WERI-Rb-1 (cell line): ENCODE results near the gene IGF2R.

ENCODE experiments used
- DNase-seq: peaks from one replicate; pipeline ENCODE4 v3.0.0-alpha.2; 2020
- H3K27ac ChIP-seq: fragments of 250-450 bp; sonication (Bioruptor Pico); 2 replicates; pipeline ENCODE4 v1.5.1; 2020; ENCODE audit warnings: mild to moderate bottlenecking, moderate library complexity
- H3K27me3 ChIP-seq: fragments of 250-450 bp; sonication (Bioruptor Pico); 2 replicates; pipeline ENCODE4 v1.5.1; 2021; ENCODE audit warnings: mild to moderate bottlenecking, low read depth, moderate library complexity; ENCODE audit not compliant: insufficient read depth, severe bottlenecking
- H3K36me3 ChIP-seq: fragments of 250-450 bp; sonication (Bioruptor Pico); 2 replicates; pipeline ENCODE4 v1.5.1; 2020; ENCODE audit warnings: mild to moderate bottlenecking, moderate library complexity
- H3K4me3 ChIP-seq: 2 replicates; pipeline ENCODE4 v1.5.1; 2011; ENCODE audit warnings: low read depth, mild to moderate bottlenecking, control low read depth, low read length
- H3K9me3 ChIP-seq: fragments of 250-450 bp; sonication (Bioruptor Pico); 2 replicates; pipeline ENCODE4 v1.5.1; 2021; ENCODE audit warnings: mild to moderate bottlenecking, moderate library complexity; ENCODE audit not compliant: severe bottlenecking
- TF ChIP-seq, protein P1 (sequence below): IDR thresholded peaks from 2 replicates; pipeline ENCODE4 v1.5.1; 2011; ENCODE audit warnings: low read depth, mild to moderate bottlenecking, control low read depth, inconsistent platforms, low read length

IGF2R gene

DNA sequence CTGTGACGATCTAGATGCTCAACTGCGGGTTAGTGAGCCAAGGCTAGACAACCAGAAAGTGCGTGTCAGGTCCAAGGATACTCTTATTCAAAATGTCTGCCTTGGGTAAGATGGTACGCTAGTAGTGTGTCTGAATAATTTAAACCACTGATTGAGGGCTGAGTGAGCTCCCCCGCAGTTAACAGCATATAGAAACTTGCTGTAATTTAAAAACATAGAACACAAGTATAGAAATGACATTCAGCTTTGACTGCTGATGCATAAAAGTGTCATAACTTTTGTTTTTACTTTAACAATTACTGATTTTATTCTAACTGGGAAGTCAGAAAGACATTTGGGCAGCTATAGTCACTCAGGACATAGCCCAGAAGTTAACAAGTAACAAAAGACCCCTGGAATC is 107.1 kb downstream of the IGF2R start:
- Histone ChIP-seq H3K9me3 (no peaks in the 10 kb centered on the region), H3K27me3 (no peaks in the 10 kb centered on the region), H3K27ac (no peak overlapping the region), H3K4me3 (no peak overlapping the region), H3K36me3 (peaks cover 66% of the 10 kb centered on the region)
- no peak for DNase-seq
- TF ChIP-seq, protein P1, sequence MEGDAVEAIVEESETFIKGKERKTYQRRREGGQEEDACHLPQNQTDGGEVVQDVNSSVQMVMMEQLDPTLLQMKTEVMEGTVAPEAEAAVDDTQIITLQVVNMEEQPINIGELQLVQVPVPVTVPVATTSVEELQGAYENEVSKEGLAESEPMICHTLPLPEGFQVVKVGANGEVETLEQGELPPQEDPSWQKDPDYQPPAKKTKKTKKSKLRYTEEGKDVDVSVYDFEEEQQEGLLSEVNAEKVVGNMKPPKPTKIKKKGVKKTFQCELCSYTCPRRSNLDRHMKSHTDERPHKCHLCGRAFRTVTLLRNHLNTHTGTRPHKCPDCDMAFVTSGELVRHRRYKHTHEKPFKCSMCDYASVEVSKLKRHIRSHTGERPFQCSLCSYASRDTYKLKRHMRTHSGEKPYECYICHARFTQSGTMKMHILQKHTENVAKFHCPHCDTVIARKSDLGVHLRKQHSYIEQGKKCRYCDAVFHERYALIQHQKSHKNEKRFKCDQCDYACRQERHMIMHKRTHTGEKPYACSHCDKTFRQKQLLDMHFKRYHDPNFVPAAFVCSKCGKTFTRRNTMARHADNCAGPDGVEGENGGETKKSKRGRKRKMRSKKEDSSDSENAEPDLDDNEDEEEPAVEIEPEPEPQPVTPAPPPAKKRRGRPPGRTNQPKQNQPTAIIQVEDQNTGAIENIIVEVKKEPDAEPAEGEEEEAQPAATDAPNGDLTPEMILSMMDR, result no peak

- Histone ChIP-seq H3K4me3 (no peak overlapping the region), H3K27me3 (no peaks in the 10 kb centered on the region), H3K9me3 (no peaks in the 10 kb centered on the region), H3K36me3 (peaks cover 64% of the 10 kb centered on the region), H3K27ac (no peak overlapping the region)
- TF ChIP-seq, protein P1, result no peak
- no peak for DNase-seq
Measured at GRCh38 chr6:160077024-160077423, 108.1 kb downstream of the IGF2R start.

DNA sequence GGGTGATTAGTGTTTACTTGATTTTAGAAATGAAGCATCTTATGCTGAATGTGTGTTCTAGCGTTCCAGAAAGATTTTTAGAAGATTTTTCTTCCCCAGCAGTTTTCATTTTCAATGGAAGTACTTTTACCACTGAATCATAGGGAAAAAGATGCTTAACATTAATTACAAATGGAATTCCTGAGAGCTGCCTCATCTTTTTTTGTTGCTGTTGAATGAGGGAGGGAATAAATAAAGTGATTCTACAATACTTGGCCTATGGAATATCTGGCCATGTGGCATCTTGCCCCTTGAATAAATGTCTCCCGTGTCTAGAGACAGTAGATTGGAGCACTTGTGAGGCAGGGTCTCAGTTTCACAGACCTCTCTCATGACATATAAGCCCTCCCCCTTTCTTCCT is 108.6 kb downstream of the IGF2R start:
- Histone ChIP-seq H3K36me3 (peaks cover 64% of the 10 kb centered on the region), H3K9me3 (no peaks in the 10 kb centered on the region), H3K27me3 (no peaks in the 10 kb centered on the region), H3K27ac (no peak overlapping the region), H3K4me3 (no peak overlapping the region)
- DNase-seq, result no peak
- TF ChIP-seq, protein P1, result no peak

DNA sequence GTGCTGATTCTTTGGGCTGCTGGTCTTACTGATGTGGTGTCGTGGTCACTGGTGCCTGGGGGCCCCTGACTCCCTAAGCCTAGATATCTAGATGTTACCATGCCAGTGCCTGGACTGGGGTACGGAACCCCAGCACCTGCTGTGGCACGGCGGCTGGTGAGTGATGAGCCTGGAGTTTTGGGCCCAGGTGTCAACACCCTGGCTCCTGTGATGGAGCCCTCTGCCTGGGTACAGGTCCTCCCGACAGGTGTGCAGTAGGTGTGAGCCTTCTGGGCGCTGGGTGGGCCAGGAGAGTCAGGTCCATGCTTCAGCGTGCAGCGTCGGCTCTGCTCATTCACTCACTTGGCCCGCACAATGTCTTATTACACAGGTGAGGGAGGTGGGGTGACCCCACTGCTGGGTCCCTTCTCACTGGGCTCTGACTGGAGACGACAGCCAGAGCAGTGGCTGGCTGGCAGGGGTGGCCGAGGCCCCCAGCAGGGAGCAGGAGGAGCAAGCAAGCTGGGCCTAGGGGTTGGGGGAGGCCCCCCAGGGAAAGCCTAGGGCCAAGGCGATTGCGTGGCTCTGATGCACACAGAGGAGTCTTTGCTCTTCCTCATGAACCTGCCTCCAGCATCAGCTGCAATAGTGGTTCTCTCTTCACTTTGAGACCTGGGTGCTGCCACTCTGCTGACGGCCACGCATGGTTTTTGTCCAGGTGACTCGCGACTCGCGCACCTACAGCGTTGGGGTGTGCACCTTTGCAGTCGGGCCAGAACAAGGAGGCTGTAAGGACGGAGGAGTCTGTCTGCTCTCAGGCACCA is 110.2 kb downstream of the IGF2R start:
- TF ChIP-seq, protein P1, result no peak
- Histone ChIP-seq H3K27me3 (no peaks in the 10 kb centered on the region), H3K9me3 (no peaks in the 10 kb centered on the region), H3K4me3 (no peak overlapping the region), H3K36me3 (peaks cover 56% of the 10 kb centered on the region), H3K27ac (no peak overlapping the region)
- no peak for DNase-seq

DNA sequence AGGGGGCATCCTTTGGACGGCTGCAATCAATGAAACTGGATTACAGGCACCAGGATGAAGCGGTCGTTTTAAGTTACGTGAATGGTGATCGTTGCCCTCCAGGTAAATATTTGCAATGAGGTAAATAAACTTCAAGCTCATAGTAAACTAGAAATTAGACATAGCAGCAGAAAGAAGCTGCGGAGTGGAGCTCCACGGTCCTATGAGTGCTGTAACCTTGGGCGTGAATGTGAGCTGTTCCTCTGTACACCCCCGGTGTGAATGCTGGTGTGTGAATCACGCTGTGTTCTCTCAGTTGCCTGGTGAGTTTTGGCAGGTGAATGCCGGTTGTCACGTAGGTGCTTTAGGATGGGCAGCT is 110.8 kb downstream of the IGF2R start:
- TF ChIP-seq, protein P1, result no peak
- Histone ChIP-seq H3K4me3 (no peak overlapping the region), H3K27me3 (no peaks in the 10 kb centered on the region), H3K36me3 (peaks cover 55% of the 10 kb centered on the region), H3K9me3 (no peaks in the 10 kb centered on the region), H3K27ac (no peak overlapping the region)
- DNase-seq, result no peak

DNA sequence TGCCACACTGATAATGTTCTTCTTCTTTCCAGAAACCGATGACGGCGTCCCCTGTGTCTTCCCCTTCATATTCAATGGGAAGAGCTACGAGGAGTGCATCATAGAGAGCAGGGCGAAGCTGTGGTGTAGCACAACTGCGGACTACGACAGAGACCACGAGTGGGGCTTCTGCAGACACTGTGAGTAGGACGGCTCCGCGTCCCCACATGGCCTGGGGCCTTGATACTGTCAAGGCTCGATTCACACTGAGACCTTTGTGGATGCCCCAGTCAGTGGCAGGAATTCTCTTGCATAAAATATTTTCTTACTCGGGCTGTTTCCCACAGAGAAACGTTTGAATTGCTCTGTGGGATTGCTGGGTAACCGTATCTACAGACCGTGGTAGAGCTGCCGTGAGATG is 111.2 kb downstream of the IGF2R start:
- no peak overlapping the region for H3K4me3 ChIP-seq
- TF ChIP-seq, protein P1, result no peak
- H3K27ac ChIP-seq, result no peak overlapping the region
- peaks cover 58% of the 10 kb centered on the region for H3K36me3 ChIP-seq
- DNase-seq, result no peak
- no peaks in the 10 kb centered on the region for H3K9me3 ChIP-seq
- H3K27me3 ChIP-seq, result no peaks in the 10 kb centered on the region
